Astrocyte (in vitro differentiated cells and primary cell): Measurements from ENCODE around the gene TMEM132C.

Source experiments
- EZH2 ChIP-seq: IDR thresholded peaks from 2 replicates; pipeline ENCODE4 v1.6.1; 2012; ENCODE audit warnings: mild to moderate bottlenecking, low read length, inconsistent platforms; ENCODE audit not compliant: insufficient read depth
- TF ChIP-seq, protein P1 (sequence below): IDR thresholded peaks from 2 replicates; pipeline ENCODE4 v1.5.1; 2011; ENCODE audit warnings: low read depth, mild to moderate bottlenecking, inconsistent platforms, low read length, moderate library complexity; ENCODE audit not compliant: insufficient read depth

DNA sequence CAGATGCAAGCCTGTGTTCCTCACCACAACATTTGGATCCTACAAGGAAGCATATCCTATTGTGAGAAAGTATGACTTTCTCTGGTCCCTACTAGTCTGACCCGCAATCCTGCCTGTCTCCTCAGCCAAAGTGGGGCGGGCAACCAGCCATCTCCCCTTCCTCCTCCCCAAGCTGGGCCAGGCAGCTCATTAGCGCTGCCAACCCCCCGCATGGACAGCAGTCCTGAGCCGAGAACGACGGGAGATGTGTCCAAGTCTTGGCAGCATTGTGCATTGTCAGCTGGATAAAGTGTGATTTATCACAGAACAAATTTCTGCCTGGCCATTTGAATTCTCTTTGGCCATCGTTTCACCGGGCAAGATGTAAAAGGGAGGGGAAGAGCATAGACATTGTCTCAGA lies 417.4 kb downstream of the TMEM132C start:
- TF ChIP-seq, protein P1, sequence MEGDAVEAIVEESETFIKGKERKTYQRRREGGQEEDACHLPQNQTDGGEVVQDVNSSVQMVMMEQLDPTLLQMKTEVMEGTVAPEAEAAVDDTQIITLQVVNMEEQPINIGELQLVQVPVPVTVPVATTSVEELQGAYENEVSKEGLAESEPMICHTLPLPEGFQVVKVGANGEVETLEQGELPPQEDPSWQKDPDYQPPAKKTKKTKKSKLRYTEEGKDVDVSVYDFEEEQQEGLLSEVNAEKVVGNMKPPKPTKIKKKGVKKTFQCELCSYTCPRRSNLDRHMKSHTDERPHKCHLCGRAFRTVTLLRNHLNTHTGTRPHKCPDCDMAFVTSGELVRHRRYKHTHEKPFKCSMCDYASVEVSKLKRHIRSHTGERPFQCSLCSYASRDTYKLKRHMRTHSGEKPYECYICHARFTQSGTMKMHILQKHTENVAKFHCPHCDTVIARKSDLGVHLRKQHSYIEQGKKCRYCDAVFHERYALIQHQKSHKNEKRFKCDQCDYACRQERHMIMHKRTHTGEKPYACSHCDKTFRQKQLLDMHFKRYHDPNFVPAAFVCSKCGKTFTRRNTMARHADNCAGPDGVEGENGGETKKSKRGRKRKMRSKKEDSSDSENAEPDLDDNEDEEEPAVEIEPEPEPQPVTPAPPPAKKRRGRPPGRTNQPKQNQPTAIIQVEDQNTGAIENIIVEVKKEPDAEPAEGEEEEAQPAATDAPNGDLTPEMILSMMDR: no peak
- TF ChIP-seq EZH2: no peak
